A204.1 (cell line): ENCODE measurements around the gene RIPK4.

Source experiments
- FAIRE-seq: peaks from 2 replicates; lab custom pipeline; 2012; peaks lifted over from hg19 to GRCh38; lab: Jason Lieb, UNC

Gene RIPK4

DNA sequence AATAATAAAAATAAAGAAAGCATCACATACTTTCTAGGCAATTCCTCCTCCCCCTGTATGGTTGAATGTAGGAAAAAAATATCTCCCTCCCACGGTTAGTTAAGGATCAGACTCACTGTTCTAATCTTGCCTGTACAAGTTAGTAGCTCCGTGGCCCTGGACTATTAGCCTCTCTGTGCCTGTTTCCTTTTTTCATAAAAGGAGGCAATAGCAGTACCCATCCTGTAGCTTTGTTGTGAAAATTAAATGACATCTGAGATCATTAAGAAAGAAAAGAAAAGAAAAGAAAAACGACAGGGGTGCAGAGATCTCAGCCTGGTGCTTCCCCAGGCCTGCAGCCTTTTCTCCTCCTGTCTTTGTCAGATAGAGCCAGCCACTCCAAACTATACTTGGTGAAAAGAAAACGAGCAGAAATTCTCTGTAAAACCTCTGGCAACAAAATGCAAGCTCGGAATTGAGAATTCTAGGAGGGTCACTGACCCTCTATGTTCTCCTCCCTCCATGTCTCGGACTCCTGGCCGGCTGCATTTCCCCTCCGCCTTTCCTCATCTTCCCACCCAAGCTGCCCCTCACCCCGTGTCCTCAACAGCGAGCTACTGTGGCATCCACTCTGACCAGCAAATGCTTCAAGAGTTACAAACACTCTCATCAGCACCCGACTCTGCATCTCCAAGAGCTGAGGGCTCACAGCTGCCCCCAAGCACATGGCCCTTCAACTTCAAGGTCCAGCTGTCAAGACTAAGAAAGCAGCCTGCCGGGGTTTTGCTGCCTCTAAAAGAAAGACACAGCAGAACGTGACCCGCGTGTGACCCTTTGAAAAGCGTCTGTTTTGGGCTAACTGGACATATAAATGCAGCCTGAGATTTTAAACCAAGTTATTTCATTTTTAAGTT is 13.6 kb downstream of the RIPK4 start:
- FAIRE-seq = no peak

GRCh38 chr21:41752231-41752681 is 14.6 kb downstream of the RIPK4 start:
- no peak for FAIRE-seq

DNA sequence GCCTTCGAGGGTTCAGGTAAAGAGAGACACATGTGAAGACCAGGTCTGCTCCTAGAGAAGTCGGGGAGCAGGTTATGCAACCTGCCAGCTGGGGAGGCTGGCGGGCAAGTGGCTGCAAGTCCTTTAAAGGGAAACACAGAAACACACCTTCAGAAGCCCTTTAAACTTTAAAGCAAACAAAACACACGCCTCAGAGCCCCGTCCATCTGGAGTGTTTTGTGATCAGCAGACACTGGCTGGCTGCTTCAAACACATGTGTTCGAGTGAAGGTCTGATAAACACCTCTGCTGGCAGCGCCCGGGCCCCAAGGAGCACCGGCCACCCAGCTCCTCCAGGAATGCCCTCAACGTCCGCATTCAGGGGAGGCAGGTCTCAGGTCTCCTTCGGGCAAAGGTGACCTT is 15.2 kb downstream of the RIPK4 start:
- no peak for FAIRE-seq

GRCh38 chr21:41750532-41751151 is 16.2 kb downstream of the RIPK4 start:
- FAIRE-seq = no peak

GRCh38 chr21:41750051-41750450 is 16.8 kb downstream of the RIPK4 start:
- no peak for FAIRE-seq

- no peak for FAIRE-seq
Observed at GRCh38 chr21:41749286-41749685, 17.6 kb downstream of the RIPK4 start.

DNA sequence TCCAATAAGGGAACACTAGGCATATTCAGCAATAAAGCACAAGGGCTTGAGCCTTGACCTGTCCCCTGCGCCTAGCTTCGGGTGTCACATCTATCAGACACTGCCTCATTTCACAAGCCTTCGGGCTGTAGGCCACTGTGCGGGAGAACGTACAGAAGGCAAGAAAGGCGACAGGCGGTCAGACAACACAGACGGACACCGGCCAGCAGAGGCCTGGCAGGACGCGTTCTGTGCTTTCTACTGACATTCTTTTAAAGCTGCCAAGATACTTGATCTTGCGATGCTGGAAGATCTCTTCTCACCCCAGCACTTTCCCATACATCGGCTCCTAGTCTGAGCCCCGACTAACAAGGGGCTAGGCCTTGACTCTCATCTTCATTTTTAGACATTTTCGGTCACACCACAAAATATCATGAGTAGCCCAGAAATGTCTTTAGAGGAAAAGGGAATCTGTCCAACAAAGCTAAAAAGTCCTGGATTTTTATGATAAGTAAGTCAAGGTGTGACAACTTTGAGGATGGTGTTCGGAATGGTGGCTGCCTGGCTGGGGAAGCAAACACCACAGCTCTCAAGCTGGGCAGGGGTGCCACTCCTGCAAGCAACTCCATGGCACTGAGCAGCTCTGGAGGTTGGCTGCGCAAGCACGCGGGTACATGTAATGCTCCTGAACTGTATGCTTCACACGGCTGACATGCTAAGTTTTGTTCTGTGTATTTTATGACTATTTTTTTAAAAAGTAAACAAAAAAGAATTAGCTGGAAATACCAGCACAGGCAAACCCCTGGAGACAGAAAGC is 18.7 kb downstream of the RIPK4 start:
- no peak for FAIRE-seq

- FAIRE-seq = no peak
Observed at GRCh38 chr21:41746744-41747006, 20.2 kb downstream of the RIPK4 start.

DNA sequence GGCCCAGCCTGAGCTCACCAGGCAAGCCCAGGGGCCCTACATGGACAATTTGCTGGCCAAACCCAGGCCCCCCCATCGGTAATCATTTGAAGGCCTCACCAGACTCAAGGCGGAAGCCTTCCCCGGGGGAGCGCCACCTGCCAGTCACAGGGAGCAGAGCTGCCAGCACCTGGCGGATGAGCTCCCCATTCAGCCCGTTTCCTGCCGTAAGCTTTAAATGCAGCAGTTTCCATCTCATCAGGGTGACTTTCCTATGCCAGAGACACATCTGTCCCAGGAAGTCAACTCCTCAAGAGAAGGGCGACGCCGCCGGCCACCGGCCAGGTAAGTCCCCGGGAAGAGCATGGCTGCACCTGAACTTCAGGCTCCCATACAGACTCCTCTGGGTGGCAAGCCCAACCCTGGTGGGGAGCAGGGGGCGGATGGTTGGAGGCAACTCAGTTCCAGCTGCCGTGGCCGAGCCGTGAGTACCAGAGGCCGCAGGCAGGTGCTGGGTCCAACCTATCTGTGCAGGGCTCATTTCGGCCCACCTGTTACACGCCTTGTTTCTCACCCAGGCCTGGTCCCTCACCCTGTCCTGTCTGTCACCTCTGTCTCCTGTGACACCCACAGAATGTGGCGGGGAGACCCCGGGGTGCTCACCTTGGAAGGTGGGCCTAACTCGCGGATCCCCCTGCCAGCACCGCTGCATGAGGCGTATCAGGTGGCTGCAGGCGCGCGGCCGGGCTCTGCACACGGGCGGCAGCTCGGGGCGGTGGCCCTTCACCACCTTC is 20.7 kb downstream of the RIPK4 start:
- FAIRE-seq = no peak

DNA sequence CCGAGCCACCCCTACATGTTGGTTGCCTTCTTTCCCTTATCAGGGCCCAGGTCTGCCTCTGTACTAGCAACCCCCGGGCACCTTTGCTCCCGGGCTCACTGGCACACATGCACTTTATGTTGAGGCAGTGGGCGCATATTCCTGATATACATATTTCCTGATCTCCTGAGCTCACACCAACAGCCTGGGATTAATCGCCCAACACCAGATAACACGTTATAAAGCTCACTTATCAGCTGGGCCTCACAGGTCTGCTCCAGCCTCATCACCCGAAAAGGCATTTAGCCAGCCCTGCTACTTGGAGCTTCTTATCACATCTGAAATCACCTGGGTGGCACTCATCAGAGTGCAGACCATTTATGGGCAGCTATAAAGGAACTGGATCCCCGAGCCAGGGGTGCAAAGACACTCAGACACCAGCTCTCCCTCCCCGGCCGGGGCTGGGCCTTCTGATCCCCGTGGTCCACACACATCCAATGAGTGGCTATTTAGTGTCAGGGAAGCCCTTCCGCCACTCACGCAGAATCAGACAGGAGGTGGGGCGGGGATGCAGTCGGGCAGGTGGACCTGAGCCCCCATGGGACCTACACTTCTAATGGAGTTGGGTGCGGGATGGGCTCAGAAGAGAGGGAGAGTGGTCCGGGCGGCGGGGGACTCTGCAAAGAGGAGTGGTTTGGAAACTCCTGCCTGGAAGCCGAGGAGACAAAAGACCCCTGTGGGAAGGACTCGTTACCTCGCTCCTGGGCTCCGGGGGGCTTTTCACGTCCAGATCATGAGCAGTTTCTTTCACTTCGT is 21.6 kb downstream of the RIPK4 start:
- no peak for FAIRE-seq

- FAIRE-seq = no peak
Observed at GRCh38 chr21:41744028-41744930, 22.6 kb downstream of the RIPK4 start.

- FAIRE-seq = no peak
Observed at GRCh38 chr21:41743321-41744027, 23.4 kb downstream of the RIPK4 start.

DNA sequence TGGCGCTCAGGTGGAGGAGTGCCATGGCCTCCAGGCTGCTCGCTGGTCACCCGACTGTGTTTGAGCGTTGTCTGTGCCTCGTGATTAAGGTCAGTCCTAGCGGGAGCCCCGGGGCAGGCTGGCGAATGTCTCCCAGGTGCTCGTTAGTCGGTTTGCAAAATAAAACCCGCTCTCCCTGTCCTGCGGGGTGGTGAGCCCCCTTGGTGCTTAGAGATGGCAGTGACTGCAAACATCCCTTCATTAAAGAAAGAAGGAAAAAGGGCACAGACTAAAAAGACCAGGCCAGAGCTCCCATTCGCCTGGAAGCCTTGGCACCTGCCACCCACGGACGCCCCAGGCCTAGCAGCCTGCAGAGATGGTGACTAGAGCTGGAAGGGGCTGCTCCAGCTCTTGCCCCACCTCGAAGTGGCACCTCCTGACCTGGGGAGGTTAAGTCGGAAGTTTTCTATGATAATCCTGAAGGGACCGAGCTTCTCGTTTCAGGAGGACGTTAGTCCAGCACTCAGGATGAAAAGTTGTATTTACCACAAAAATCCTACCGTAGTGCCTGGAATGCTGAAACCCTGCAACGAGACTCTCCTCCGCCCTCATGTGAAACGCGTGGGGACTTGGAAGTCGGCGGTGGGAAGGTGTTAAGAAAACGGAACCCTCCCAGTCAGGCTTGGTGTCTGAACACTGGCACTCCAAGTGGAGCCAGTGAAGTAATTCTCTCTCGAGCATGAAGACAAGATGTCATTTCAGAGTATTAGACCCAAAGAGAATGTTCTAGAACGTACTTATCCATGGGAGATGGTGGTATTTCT is 24.6 kb downstream of the RIPK4 start:
- no peak for FAIRE-seq

- FAIRE-seq = no peak
Observed at GRCh38 chr21:41741253-41742072, 25.4 kb downstream of the RIPK4 start.

DNA sequence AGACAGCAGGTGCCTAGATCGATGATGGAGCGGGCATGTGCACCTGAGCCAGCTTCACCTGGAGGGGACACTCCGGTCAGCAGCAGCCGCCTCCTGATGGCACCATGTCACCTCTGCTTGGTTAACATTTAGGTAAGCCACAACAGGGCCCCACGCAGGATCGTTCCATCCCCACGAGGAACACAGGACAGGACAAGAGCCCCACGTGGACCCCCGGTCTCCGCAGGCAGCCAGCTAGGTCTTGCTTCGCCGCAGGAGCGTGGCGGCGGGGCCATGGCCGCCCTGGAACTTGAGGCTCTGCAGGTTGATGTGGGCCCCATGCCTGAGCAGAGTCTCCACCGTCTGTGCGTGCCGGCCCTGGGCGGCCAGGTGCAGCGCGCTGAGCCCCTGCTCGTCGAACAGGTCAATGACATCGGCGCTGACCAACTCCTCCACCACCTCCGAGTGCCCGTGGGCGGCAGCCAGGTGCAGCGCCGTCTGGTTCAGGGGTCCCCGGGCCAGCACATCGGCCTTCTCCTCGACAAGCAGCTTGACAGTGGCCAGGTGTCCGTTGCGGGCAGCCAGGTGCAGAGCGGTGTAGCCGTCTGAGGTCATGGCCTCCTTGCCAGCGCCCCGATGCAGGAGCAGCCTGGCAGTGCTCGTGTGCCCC is 26.1 kb downstream of the RIPK4 start:
- FAIRE-seq = no peak

- no peak for FAIRE-seq
Observed at GRCh38 chr21:41739936-41740335, 26.9 kb downstream of the RIPK4 start.

DNA sequence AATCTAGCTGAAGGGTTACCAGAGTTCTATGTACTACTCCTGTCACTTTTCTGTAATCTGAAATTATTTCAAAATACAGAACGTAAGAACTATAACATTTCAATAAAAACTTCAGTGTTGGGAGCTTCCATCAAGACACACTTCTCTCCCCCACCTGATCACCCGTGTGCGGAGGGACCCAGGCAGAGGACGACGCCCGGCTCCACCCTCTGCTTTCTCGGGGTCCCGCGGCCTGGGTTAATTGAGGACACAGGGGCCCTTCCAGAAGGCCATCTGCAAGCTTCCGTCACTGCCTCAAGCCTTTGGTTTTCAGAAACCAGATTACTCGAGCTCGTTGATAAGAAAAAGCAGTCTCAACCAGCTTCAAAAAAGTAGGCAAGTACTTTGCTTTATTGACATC is 27.8 kb downstream of the RIPK4 start:
- no peak for FAIRE-seq
